ENCODE data around the gene CLEC16A. TPM values are rescaled to one million over a fixed set of nuclear protein-coding genes. Genes with fewer than 3 reads are reported as not detected.

The CLEC16A gene
- total and polyA plus RNA-seq, 2 donors, result 10.9 to 19.9 TPM

GRCh38 chr16:11140466-11140865, 196.1 kb downstream of the CLEC16A start:
- Histone ChIP-seq H3K4me3 (ENCODE audit: low read depth, low read length) (no peak overlapping the region), H3K27ac (ENCODE audit: low read depth) (no peak overlapping the region), H3K36me3 (ENCODE audit: insufficient read depth) (no peaks in the 10 kb centered on the region), H3K4me1 (ENCODE audit: insufficient read depth) (no peaks in the 10 kb centered on the region)
- DNase-seq (ENCODE audit: extremely low spot score), result no peak
- 93% methylated on average over 4 of the region's 4 CpGs for WGBS

- H3K27ac ChIP-seq (ENCODE audit: low read depth), result no peak overlapping the region
- H3K4me1 ChIP-seq (ENCODE audit: insufficient read depth), result no peaks in the 10 kb centered on the region
- 96% methylated on average over 5 of the region's 5 CpGs for WGBS
- no peaks in the 10 kb centered on the region for H3K36me3 ChIP-seq (ENCODE audit: insufficient read depth)
- no peak for DNase-seq (ENCODE audit: extremely low spot score)
- no peak overlapping the region for H3K4me3 ChIP-seq (ENCODE audit: low read depth, low read length)
These were observed 196.5 kb downstream of the CLEC16A start for GRCh38 chr16:11140867-11141266.

GRCh38 chr16:11141409-11142260, 197.3 kb downstream of the CLEC16A start:
- H3K27ac ChIP-seq (ENCODE audit: low read depth), result no peak overlapping the region
- H3K36me3 ChIP-seq (ENCODE audit: insufficient read depth), result no peaks in the 10 kb centered on the region
- no peak overlapping the region for H3K4me3 ChIP-seq (ENCODE audit: low read depth, low read length)
- DNase-seq (ENCODE audit: extremely low spot score), result no peak
- 95% methylated on average over 26 of the region's 26 CpGs for WGBS
- H3K4me1 ChIP-seq (ENCODE audit: insufficient read depth), result no peaks in the 10 kb centered on the region

- 88% methylated on average over 7 of the region's 7 CpGs for WGBS
- H3K4me1 ChIP-seq (ENCODE audit: insufficient read depth), result no peaks in the 10 kb centered on the region
- H3K4me3 ChIP-seq (ENCODE audit: low read depth, low read length), result no peak overlapping the region
- no peaks in the 10 kb centered on the region for H3K36me3 ChIP-seq (ENCODE audit: insufficient read depth)
- H3K27ac ChIP-seq (ENCODE audit: low read depth), result no peak overlapping the region
- DNase-seq (ENCODE audit: extremely low spot score), result no peak
These were observed 197.9 kb downstream of the CLEC16A start for GRCh38 chr16:11142261-11142630.

- DNase-seq (ENCODE audit: extremely low spot score), result no peak
- no peak overlapping the region for H3K4me3 ChIP-seq (ENCODE audit: low read depth, low read length)
- no peaks in the 10 kb centered on the region for H3K4me1 ChIP-seq (ENCODE audit: insufficient read depth)
- no peak overlapping the region for H3K27ac ChIP-seq (ENCODE audit: low read depth)
- no peaks in the 10 kb centered on the region for H3K36me3 ChIP-seq (ENCODE audit: insufficient read depth)
- 94% methylated on average over 7 of the region's 7 CpGs for WGBS
These were observed 198.6 kb downstream of the CLEC16A start for GRCh38 chr16:11142951-11143350.

- Histone ChIP-seq H3K4me1 (ENCODE audit: insufficient read depth) (no peaks in the 10 kb centered on the region), H3K4me3 (ENCODE audit: low read depth, low read length) (no peak overlapping the region), H3K27ac (ENCODE audit: low read depth) (no peak overlapping the region), H3K36me3 (ENCODE audit: insufficient read depth) (no peaks in the 10 kb centered on the region)
- DNase-seq (ENCODE audit: extremely low spot score), result no peak
- 79% methylated on average over 6 of the region's 6 CpGs for WGBS
These were observed 199.1 kb downstream of the CLEC16A start for GRCh38 chr16:11143372-11144035.

GRCh38 chr16:11144122-11144521, 199.8 kb downstream of the CLEC16A start:
- H3K4me1 ChIP-seq (ENCODE audit: insufficient read depth), result no peaks in the 10 kb centered on the region
- no peaks in the 10 kb centered on the region for H3K36me3 ChIP-seq (ENCODE audit: insufficient read depth)
- DNase-seq (ENCODE audit: extremely low spot score), result no peak
- H3K4me3 ChIP-seq (ENCODE audit: low read depth, low read length), result no peak overlapping the region
- 83% methylated on average over 4 of the region's 4 CpGs for WGBS
- H3K27ac ChIP-seq (ENCODE audit: low read depth), result no peak overlapping the region

GRCh38 chr16:11145173-11145818, 200.9 kb downstream of the CLEC16A start:
- no peaks in the 10 kb centered on the region for H3K36me3 ChIP-seq (ENCODE audit: insufficient read depth)
- no peak overlapping the region for H3K27ac ChIP-seq (ENCODE audit: low read depth)
- DNase-seq (ENCODE audit: extremely low spot score), result no peak
- H3K4me1 ChIP-seq (ENCODE audit: insufficient read depth), result no peaks in the 10 kb centered on the region
- WGBS, result 69% methylated on average over 13 of the region's 13 CpGs
- no peak overlapping the region for H3K4me3 ChIP-seq (ENCODE audit: low read depth, low read length)

GRCh38 chr16:11145819-11146211, 201.5 kb downstream of the CLEC16A start:
- DNase-seq (ENCODE audit: extremely low spot score), result no peak
- Histone ChIP-seq H3K4me3 (ENCODE audit: low read depth, low read length) (no peak overlapping the region), H3K36me3 (ENCODE audit: insufficient read depth) (no peaks in the 10 kb centered on the region), H3K27ac (ENCODE audit: low read depth) (no peak overlapping the region), H3K4me1 (ENCODE audit: insufficient read depth) (no peaks in the 10 kb centered on the region)
- 96% methylated on average over 7 of the region's 7 CpGs for WGBS

GRCh38 chr16:11147033-11147753, 202.8 kb downstream of the CLEC16A start:
- Histone ChIP-seq H3K36me3 (ENCODE audit: insufficient read depth) (no peaks in the 10 kb centered on the region), H3K4me3 (ENCODE audit: low read depth, low read length) (no peak overlapping the region), H3K27ac (ENCODE audit: low read depth) (no peak overlapping the region), H3K4me1 (ENCODE audit: insufficient read depth) (no peaks in the 10 kb centered on the region)
- 89% methylated on average over 9 of the region's 9 CpGs for WGBS
- no peak for DNase-seq (ENCODE audit: extremely low spot score)

GRCh38 chr16:11147754-11148444, 203.5 kb downstream of the CLEC16A start:
- WGBS, result 90% methylated on average over 8 of the region's 8 CpGs

GRCh38 chr16:11149011-11149616, 204.8 kb downstream of the CLEC16A start:
- no peak for DNase-seq (ENCODE audit: extremely low spot score)
- no peak overlapping the region for H3K4me3 ChIP-seq (ENCODE audit: low read depth, low read length)
- no peaks in the 10 kb centered on the region for H3K4me1 ChIP-seq (ENCODE audit: insufficient read depth)
- H3K36me3 ChIP-seq (ENCODE audit: insufficient read depth), result no peaks in the 10 kb centered on the region
- 77% methylated on average over 5 of the region's 5 CpGs for WGBS
- no peak overlapping the region for H3K27ac ChIP-seq (ENCODE audit: low read depth)

More at GRCh38 chr16:11147754-11148444, 203.5 kb downstream of the CLEC16A start:
- no peak overlapping the region for H3K27ac ChIP-seq (ENCODE audit: low read depth)
- H3K4me3 ChIP-seq (ENCODE audit: low read depth, low read length), result no peak overlapping the region
- DNase-seq (ENCODE audit: extremely low spot score), result no peak
- H3K4me1 ChIP-seq (ENCODE audit: insufficient read depth), result no peaks in the 10 kb centered on the region
- no peaks in the 10 kb centered on the region for H3K36me3 ChIP-seq (ENCODE audit: insufficient read depth)

GRCh38 chr16:11150190-11150589, 205.8 kb downstream of the CLEC16A start:
- Histone ChIP-seq H3K36me3 (ENCODE audit: insufficient read depth) (no peaks in the 10 kb centered on the region), H3K4me3 (ENCODE audit: low read depth, low read length) (no peak overlapping the region), H3K27ac (ENCODE audit: low read depth) (no peak overlapping the region), H3K4me1 (ENCODE audit: insufficient read depth) (no peaks in the 10 kb centered on the region)
- 99% methylated on average over 5 of the region's 5 CpGs for WGBS
- DNase-seq (ENCODE audit: extremely low spot score), result no peak
